Prostate gland (tissue), 2 donors: Measurements from ENCODE around the gene NCOA5. TPM values are rescaled to one million over a fixed set of nuclear protein-coding genes. Genes with fewer than 3 reads are reported as not detected.

Experiments used
- DNase-seq: peaks from one replicate; pipeline ENCODE4 v3.0.0-alpha.2; 2019; ENCODE audit warnings: low spot score
- H3K27ac ChIP-seq, 2 donors: fragments of 200-600 bp; sonication (generic); 2 replicates each; pipeline ENCODE4 v1.5.1; 2017 to 2019
- H3K27me3 ChIP-seq: fragments of 200-600 bp; sonication (generic); replicated peaks from 2 replicates; pipeline ENCODE4 v1.5.1; 2019; ENCODE audit not compliant: insufficient read depth
- H3K36me3 ChIP-seq, 2 donors: fragments of 200-600 bp; sonication (generic); 1 replicate in 1 of 2; 2 replicates in 1 of 2; pipeline versions ENCODE4 v1.5.1 to v1.8.1; 2017 to 2019
- H3K4me1 ChIP-seq: fragments of 200-600 bp; sonication (generic); replicated peaks from 2 replicates; pipeline ENCODE4 v1.5.1; 2019
- H3K4me3 ChIP-seq, 2 donors: fragments of 200-600 bp; sonication (generic); 2 replicates each; pipeline ENCODE4 v1.5.1; 2017 to 2019
- H3K9me3 ChIP-seq: fragments of 200-600 bp; sonication (generic); 2 replicates; pipeline ENCODE4 v1.5.1; 2017
- CTCF ChIP-seq, 4 experiments: fragments of 200-600 bp in 2 of 4; fragments of 450-650 bp in 2 of 4; sonication (generic) in 2 of 4; IDR thresholded peaks; 1 replicate in 3 of 4; 2 replicates in 1 of 4; pipeline ENCODE4 v1.5.1; 2016 to 2019; ENCODE audit warnings: antibody characterized with exemption in 4 of 4, mild to moderate bottlenecking in 2 of 4, moderate library complexity in 2 of 4
- POLR2A ChIP-seq: fragments of 450-650 bp; IDR thresholded peaks from one replicate; pipeline ENCODE4 v1.6.1; 2016; ENCODE audit warnings: antibody characterized with exemption, mild to moderate bottlenecking
- POLR2AphosphoS5 ChIP-seq: sonication (generic); formaldehyde crosslinking; IDR thresholded peaks from one replicate; pipeline ENCODE4 v1.6.1; 2017; ENCODE audit warnings: antibody characterized with exemption
- WGBS: methylation state at CpG from one replicate; pipeline ENCODE4 v1.1.5; 2018; 5-methylcytosine and 5-hydroxymethylcytosine counted together
- intact Hi-C: fragments of 100-400 bp; cut with DNase I; formaldehyde crosslinking; loops from one replicate; pipeline ENCODE4 v1.14.2; 2022
- total RNA-seq, 2 donors: library from RNA; depleted of rRNA; stranded (reverse); fragments of >200 nt; gene quantifications; one replicate each; pipeline ENCODE4 v1.1.0, GENCODE V29; 2016

Gene NCOA5
- total RNA-seq, 2 donors from 2014 or later, result 41.0 to 50.6 TPM

- peaks cover 4 to 5% of the 10 kb centered on the region in 2 donors for H3K36me3 ChIP-seq
- no peak for DNase-seq
- 77% methylated on average over 2 of the region's 2 CpGs for WGBS
- no peaks in the 10 kb centered on the region for H3K27me3 ChIP-seq
- no peaks in the 10 kb centered on the region for H3K4me1 ChIP-seq
- intact Hi-C loops, result no loop called here
- no peaks in the 10 kb centered on the region for H3K9me3 ChIP-seq
- no peak for TF ChIP-seq POLR2AphosphoS5
- TF ChIP-seq POLR2A, result no peak
- no peak for TF ChIP-seq CTCF (IDR thresholded peaks at IDR 0.05)
- H3K4me3 ChIP-seq, result no peak overlapping the region
- peak overlapping the region in 1 of 2 donors; percentile 74 for H3K27ac ChIP-seq
Measured at GRCh38 chr20:46119547-46119946, 29.8 kb upstream of the NCOA5 start.

- Histone ChIP-seq H3K36me3 (peaks cover 4 to 5% of the 10 kb centered on the region in 2 donors), H3K9me3 (no peaks in the 10 kb centered on the region), H3K27ac (peak overlapping the region; percentile 74), H3K27me3 (no peaks in the 10 kb centered on the region), H3K4me1 (no peaks in the 10 kb centered on the region), H3K4me3 (peak overlapping the region; percentile 28 to 37)
- intact Hi-C loops, result no loop called here
- WGBS, result 50% methylated on average over 2 of the region's 2 CpGs
- no peak for TF ChIP-seq POLR2A
- TF ChIP-seq CTCF (IDR thresholded peaks at IDR 0.05), result no peak
- DNase-seq, result no peak
Measured at GRCh38 chr20:46119028-46119546, 29.3 kb upstream of the NCOA5 start.

- Histone ChIP-seq H3K4me1 (no peaks in the 10 kb centered on the region), H3K36me3 (peaks cover 4 to 5% of the 10 kb centered on the region in 2 donors), H3K27ac (peak overlapping the region; percentile 74), H3K4me3 (peak overlapping the region; percentile 28 to 37), H3K27me3 (no peaks in the 10 kb centered on the region), H3K9me3 (no peaks in the 10 kb centered on the region)
- intact Hi-C loops, result no loop called here
- DNase-seq, result peak; percentile 35
- no peak for TF ChIP-seq CTCF (IDR thresholded peaks at IDR 0.05)
- no peak for TF ChIP-seq POLR2A
- TF ChIP-seq POLR2AphosphoS5, result no peak
- WGBS, result 11% methylated on average over 15 of the region's 15 CpGs
Measured at GRCh38 chr20:46118481-46119020, 28.8 kb upstream of the NCOA5 start.

- no peaks in the 10 kb centered on the region for H3K4me1 ChIP-seq
- H3K27ac ChIP-seq, result peak within 1 kb of the TSS; percentile 74
- H3K4me3 ChIP-seq, result peak within 1 kb of the TSS; percentile 28 to 37
- no peaks in the 10 kb centered on the region for H3K27me3 ChIP-seq
- peaks cover under 1 to 2% of the 10 kb centered on the region in 2 donors for H3K36me3 ChIP-seq
- DNase-seq, result peak; percentile 77
- intact Hi-C loops, result no loop called here
- H3K9me3 ChIP-seq, result no peaks in the 10 kb centered on the region
- TF ChIP-seq CTCF (IDR thresholded peaks at IDR 0.05) (no peak), POLR2AphosphoS5 (peak; percentile 86), POLR2A (peak; percentile 79)
- WGBS, result 11% methylated on average over 40 of the region's 40 CpGs
Measured at GRCh38 chr20:46117704-46118467, 28.1 kb upstream of the NCOA5 start, which contains the start of gene CD40. TSS of gene CD40 (plus strand) at chr20:46118314. CDS start at chr20:46118344, 30 bp downstream.
